ENCODE measurements around the gene SLC27A6.
"Not testable (repeated sequence)": the region's sequence is repeated elsewhere in the genome, so short reads cannot be mapped to it uniquely, and the experiment has no call there.

Gene SLC27A6

DNA sequence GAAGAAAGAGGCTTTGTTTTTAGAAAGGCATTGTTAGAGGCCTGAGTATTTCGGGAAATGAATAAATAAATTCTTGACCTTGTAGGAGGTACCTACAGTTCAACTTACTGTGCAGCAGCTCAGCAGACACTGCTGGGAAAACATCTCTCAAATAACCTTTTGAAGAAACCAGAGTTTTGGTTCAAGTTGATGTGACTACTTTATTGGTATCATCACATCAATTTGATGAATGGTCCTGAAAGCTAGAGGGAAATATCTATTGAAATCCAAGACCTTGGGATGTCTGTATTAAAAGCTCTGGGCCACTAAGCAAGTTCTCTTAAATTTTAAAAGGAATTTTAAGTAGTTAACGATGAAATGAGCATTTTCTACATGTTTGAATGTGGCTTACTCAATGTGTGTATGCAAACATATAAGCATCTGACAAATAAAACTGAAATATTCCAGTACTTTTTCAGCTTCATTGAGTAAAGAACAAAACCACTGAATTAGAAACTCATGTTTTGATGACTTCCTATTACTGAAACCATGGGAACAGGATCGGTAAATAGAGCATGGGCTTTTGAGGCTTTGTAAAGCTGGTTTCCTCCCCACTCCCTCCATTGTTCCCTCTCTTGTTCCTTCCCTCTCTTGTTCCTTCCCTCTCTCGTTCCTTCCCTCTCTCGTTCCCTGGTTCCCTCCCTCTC lies 36.7 kb downstream of the SLC27A6 start:
- no peak for DNase-seq

DNA sequence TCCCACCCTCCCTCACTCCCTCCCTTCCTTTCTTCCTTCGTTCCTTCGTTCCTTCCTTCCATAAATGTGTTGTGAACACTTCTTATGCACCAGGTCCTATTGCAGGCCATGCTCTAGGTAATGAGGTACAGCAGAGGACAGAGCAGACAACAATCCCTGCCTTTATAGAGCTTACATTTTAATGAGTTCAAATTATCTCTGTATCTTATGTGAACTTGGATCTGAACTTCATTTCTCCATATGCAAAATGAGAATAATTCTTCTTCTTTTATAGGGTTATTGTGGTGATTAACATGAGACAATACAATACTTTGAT lies 37.2 kb downstream of the SLC27A6 start:
- DNase-seq = no peak

DNA sequence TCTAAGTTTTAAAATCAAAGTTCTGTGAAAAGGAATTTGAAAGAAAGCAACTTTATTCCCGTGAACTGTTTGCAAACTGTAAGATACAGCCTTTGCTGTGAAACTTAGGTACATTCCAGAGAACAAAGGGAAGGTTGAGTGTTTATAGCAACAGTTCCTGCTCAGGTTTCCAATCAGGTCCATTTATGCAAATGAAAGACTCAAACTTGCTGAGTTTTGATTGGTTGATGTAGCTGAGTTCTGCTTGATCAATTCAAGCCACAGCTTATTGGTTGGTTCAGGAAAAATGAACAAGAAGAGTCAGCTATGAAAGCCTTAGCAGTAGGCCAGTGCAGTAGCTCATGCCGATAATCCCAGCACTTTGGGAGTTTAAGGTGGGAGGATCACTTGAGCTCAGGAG lies 37.9 kb downstream of the SLC27A6 start:
- DNase-seq = no peak

DNA sequence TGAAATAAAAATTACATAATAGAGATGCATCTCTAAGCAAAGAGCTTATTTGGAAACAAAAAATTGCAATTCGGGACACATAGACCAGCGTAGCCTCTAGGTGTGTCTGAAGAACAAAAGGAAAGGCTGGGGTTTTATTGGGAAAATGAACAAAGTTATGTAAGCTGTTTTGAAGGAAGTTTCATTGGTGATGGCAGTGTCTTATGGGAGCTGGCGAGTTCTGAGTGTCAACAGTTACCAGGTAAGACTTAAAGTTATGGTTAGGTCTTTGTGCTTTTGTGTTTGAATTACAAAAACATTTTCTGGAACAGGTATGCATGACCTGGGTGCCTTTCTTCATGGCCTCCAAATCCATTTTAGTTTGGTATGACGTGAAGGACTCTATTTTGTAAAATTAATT lies 48.9 kb downstream of the SLC27A6 start:
- DNase-seq = no peak

DNA sequence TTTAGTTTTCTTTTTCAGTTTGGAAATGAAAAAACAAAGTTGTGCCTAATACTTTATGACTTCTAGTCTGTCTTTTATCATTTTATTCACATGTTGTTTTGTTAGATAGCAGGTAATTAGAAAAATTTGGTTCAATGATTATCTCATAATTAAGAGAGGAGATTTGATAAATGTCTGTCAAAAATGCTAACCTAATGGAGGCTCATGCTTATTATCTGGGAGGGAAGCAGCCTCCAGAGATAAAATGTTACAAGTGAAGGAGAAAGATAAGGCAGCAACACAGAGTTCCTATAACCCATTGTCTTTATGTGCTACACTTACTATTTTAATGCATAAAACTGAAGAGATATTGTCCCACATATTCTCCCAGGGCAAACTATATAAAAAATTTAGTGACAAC lies 53.5 kb downstream of the SLC27A6 start:
- DNase-seq = no peak

DNA sequence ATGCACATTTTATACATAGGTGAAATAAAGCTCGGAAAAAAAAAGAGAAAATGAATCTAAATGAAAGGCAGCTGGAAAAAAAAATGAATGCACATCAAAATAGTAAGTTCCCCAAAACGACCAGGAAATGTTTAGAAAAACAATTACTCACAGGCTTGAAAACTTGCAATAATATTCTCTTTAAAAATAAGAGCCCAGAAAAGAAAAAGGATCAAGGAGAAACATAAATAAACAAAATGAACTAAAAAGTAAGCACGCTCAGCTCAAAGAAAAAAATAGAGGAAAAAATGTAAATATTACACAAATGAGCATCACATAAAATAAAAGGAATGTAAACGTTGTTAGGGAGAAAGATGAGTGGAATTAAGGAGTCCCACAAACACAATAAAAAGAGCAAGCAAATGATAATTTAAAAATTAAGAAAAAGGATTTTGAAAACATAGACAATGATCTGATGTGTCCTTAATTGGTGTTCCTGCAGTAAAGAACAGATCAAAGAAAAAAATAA lies 54.2 kb downstream of the SLC27A6 start:
- no peak for DNase-seq

DNA sequence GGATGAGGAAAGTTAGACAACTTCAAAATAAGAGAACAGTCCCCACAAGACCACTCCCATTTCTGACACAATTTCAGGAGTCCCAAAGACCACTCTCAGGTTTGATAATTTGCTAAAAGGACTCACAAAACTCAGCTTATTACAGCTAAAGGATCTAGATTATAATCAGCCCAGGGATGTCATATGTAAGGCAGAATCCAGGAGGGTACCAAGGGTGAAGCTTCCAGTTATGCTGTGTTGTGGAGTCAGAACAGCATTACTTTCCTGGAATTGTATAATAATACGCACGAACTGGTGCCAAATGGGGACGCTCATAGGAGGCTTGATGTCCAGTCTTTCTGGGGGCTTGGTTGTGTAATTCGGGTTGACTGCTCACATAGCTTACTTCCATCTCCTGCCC lies 55.4 kb downstream of the SLC27A6 start:
- no peak for DNase-seq

DNA sequence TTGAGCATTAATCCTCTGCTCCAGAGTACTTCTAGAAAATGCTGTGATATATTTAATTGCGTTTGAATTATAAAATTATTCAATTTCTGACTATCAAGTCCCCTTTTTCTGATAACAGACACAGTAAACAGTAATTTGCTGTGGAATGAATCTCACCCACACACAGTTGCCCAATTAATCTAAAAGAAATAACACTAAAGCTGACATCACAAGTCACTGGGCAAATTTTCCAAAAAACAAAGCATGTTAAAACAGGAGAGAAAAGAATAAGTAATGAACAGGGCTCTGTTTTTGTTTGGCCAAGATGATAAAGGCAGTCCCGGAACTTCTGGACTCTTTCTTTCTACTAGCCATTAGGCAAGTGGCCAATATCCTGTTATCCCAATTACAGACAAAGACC lies 56.5 kb downstream of the SLC27A6 start:
- no peak for DNase-seq

DNA sequence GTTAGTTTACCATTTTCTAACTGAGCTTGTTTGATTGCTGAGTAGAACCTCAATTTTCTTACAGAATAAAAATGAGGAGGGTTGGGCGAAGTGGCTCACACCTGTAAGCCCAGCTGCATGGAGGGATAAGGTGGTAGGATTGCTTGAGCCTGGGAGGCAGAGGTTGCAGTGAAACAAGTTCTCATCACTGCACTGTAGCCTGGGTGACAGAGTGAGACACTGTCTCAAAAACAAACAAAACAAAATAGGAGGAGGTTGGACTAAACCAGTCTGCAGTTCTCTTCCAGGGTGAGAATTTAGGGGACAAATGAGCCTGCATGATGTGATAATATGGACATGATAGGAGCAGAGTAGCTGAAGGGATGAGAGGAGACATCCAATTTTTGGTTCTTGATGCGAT lies 57.3 kb downstream of the SLC27A6 start:
- DNase-seq = no peak

DNA sequence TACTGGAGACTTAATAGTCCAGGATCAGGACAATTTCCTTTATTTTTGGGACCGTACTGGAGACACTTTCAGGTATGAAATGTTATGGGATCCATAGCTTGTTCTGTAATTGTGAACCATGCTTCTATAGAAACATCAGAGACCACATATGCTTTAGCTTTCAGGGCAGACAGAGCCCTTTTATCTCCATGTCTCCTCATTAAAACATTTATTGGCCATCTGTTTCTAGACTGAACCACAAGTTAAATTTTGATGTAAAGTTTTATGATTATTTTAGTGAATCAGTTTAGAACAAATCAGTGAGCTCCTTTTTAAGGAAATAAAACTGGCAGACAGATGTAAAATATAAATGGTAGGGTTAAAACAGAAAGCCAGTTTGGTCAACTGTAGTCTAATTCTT lies 62.0 kb downstream of the SLC27A6 start:
- DNase-seq = no peak

DNA sequence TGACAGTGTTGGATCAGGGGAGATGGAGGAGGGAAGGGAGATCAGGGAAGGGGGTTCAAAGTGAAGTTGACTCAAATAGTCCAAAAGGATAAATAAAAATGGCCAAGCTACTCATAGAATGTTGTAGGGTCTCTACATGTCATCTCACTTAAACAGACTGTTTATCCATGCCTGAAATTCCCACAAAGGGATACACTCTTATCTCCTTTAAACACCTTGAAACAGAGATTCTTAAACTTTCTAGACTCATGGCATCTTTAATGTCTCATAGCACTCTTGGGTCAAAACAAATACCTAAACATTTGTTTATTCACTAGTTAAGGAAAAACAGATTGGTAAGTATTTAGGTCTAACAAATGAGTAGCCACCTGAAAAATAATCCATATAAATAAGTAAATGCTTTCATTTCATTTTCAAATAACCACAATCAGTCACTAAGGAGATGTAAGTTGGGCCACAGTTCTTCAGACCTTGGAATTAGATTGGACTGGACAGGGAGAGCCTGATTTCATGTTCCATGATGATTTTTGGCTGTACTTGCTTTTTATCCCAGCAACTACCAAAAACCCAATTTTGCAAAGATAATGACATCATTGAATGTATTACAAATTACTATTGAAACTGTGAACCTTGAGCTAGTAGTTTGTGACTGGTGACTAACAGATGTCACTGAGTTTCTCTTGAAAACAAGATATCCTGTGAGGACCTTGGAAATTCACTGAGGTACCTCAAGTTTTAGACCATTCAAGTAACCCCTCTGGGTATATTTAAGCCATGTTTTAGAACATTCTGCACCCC lies 66.8 kb downstream of the SLC27A6 start:
- no peak for DNase-seq

DNA sequence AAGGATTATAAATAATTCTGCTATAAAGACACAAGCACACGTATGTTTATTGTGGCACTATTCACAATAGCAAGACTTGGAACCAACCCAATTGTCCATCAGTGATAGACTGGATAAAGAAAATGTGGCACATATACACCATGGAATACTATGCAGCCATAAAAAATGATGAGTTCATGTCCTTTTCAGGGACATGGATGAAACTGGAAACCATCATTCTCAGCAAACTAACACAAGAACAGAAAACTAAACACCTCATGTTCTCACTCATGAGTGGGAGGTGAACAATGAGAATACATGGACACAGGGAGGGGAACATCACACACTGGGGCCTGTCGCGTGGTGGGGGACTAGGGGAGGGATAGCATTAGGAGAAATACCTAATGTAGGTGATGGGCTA lies 71.0 kb downstream of the SLC27A6 start:
- DNase-seq = not testable (repeated sequence)

DNA sequence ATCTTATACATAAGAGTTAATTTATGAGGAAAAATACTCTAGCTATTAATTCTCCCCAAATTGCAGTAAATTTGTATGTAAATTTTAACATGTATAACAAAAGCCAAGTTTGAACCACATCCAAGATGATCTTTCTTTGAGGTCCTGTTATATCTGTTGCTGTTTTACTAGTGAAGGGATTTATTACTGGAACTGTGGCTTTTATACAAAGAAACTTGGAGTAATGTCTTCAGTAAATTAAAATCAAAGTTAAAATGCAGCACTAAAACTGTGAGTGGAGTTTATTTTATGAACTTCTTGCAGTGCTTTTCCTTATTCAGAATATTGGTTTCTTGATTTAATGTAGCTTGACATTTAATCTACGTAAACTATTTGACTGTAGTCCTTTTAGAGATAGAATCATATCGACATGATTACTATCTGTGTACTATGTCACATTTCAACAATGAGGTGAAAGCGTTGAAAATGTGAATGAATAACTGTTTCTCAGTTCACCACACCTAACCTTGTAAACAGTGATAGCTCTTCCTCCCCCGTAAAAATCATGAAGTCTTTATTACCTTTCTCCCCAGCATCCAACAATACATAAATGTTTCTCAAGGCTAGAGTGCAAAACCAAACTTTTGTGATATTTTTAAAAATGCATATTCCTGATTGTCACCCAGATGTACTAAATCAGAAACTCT lies 76.1 kb downstream of the SLC27A6 start:
- DNase-seq = no peak

DNA sequence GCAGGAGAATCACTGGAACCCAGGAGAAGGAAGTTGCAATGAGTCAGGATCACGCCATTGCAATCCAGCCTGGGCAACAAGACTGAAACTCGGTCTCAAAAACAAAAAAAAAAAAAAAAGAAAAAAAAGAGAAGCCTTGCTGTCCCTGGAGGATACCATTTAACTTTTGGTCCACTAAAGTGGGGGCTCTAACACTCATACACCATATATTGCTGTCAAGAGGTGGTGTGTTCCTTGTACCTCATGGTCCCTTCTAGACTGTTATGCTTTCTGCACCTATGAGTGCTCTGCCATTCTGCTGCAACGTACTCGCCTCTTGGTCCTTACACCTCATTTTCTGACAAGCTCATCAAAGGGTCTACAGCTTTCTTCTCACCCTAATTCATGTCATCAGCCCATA lies 77.0 kb downstream of the SLC27A6 start:
- DNase-seq = no peak

DNA sequence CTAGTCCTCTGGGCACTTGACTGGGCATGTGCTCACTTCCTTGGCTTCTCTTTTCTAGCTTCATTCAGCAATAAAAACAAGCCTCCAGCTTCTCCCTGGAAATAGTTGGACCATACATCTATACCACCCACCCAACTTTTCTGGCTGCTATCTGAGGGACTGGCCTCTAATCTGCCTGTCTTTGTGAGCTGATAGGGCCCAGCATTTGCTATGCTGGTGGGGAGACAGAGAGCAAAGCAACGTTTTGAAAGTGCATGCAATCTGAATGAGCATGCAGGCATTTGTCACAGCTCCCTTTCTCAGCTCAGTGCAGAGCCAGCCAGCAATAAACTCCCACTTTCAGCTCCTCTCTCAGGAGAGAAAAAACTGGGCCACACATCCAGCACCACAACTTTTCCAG lies 78.6 kb downstream of the SLC27A6 start:
- DNase-seq = no peak

DNA sequence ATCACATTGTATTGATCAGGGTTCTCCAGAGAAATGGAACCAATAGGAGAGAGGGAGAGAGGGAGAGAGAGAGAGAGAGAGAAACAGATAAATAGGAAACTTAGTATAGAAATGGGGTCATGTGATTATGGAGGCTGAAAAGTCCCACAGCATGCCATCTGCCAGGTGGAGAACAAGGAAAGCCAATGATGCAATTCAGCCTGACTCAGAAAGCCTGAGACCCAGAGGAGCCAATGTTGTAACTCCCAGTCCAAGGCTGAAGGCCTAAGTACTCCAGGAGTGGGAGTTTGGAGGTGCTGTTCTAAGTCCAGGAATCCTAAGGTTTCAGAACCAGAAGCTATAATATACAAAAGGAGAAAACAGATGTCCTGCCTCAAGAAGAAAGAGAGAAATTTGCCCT lies 80.9 kb downstream of the SLC27A6 start:
- DNase-seq = no peak

DNA sequence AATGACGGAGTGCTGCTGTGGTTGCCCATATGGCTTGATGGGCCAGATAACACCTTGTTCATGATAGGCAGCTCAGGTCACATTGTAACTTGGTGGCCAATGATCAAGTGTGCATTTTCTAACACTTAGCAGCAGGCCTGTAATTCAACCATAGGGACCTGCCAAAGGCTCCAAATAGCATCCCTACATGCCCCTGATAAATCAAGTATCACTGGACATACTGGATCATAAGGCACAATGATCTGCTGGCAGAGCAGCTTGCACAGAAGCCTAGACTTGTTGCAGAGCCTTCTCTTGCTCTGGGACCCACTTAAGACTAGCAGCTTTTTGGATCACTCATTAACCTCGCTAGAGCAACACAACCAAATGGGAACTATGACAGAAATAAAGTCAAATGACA lies 83.2 kb downstream of the SLC27A6 start:
- DNase-seq = no peak

DNA sequence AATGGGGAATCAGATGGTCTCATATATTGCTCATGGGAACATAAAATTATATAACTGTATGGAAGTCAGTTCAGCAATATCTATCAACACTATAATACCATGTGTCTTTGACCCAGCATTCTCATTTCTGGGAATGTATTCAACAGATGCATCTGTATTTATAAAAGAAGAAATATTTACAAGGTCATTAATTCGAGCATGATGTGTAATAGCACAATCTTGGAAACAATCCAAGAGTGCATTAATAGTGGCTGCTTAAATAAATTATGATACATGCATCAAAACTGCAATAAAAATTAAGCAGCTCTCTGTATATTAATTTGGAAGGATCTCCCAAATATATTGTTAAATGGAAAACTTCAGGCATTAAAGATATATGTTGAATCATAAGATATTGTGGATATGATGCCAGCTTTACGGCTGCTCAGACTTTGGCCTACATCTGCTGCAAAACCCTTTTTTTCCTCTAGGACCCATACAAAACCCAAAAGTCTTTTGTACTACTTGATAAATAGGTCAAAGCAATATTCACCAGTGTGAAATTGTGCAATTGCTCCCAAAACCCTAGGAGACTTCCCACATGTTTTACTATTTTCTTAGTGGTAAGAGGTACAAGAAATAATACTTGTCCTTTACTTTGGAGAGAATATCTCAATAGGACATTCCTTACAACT lies 84.0 kb downstream of the SLC27A6 start:
- DNase-seq = no peak

DNA sequence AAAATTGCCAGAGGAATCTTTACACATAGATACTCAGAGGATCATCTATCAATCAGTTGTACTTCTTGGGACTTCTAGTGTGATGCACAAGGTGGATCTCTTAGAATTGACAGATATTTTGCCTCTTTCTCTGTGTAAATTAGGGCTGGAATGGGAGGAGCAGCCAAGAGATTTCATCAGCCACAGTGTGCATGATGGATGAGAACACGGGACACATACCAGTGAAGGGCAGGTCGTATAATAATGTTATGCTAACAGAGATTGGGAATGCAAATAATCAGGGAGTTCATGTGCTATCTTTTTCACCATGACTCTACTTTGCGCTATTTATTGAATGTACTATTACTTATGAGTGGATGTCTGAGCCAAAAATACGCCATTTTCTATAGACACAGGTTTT lies 86.0 kb downstream of the SLC27A6 start:
- DNase-seq = no peak

DNA sequence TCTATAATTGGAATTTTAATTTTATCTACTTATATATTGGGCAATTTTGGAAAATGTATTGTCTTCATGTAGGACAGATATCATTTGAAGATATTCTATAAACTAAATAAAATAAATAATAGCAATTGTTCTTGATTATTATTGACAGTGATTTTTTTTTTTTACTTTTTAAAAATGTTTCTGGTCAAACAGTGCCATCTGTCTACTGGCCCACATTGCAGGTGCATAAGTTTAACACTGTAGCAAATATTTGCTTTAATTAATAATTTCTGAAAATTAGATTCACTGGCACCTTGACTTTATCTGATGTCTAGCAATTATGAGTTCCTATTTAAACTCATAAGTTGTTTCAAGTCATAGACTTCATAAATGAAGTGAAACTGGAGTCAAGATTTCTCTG lies 88.2 kb downstream of the SLC27A6 start:
- no peak for DNase-seq

DNA sequence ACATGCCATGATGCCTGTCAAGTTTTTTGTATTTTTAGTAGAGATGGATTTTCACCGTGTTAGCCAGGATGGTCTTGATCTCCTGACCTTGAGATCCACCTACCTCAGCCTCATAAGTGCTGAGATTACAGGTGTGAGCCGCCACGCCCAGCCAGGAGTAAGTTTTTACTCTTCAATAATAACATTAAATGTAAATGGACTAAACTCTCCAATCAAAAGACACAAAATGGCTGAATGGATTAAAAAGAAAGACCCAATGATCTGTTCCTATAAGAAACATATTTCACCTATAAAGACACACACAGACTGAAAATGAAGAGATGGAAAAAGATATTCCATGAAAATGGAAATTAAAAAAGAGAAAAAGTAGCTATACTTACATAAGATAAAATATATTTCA lies 92.0 kb downstream of the SLC27A6 start:
- no peak for DNase-seq

DNA sequence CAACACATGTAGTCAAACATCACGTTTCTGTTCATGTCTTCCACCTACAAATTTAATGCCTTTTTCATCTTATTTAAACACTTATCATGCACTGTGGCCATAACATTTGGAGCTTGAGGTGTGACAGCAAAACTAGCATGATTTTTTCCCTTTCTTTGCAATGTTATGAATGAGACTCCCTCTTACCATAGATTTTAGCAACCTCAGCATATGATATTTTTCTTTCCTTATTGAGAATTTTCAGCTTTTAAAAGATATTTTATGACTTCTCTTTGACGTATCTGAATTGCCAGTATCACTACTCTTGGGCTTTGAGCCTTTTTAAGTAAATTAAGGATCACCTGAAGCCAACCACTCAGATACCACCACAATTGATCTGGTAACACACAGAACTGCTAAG lies 96.6 kb downstream of the SLC27A6 start:
- DNase-seq = no peak

DNA sequence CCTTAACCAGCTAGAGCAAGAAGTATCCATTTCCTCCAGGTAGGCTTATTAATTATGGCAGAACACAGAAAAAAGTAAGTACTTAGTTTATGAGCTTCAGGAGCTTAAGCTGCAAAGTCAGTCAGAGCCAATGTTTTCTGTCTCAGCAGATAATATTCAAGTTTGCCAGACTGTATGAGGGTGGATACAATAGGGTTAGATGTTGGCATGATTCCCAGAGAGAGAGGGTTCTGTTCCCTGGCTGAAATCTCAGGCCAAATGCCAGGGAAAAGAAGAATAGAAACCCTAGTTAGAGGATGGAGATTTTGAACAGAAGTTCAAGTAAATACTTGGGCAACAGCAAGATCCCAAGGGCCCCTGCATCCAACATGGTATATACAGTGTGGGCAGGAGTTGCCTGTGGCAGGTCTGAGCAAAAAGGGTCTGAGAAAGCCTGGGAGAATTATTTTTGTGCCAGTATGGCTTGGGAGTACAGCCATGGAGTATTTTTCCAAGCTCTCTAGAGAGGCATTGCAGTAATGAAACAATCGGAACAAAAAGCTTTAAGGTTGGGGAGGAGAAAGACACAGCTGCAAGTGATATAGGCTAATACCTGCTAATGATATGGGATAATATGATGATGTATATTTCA lies 98.3 kb downstream of the SLC27A6 start:
- DNase-seq = no peak

All from SIG-M5 (cell line).